Activated T-cell treated with anti-CD3 and anti-CD28 coated beads for 24 hours (primary cell): Measurements from ENCODE around the gene SCARF2.
"Not testable (repeated sequence)": the region's sequence is repeated elsewhere in the genome, so short reads cannot be mapped to it uniquely, and the experiment has no call there.

Experiments
- DNase-seq: peaks from one replicate; pipeline ENCODE4 v3.0.0-alpha.2; 2020; ENCODE audit warnings: low read depth

The SCARF2 gene

DNA sequence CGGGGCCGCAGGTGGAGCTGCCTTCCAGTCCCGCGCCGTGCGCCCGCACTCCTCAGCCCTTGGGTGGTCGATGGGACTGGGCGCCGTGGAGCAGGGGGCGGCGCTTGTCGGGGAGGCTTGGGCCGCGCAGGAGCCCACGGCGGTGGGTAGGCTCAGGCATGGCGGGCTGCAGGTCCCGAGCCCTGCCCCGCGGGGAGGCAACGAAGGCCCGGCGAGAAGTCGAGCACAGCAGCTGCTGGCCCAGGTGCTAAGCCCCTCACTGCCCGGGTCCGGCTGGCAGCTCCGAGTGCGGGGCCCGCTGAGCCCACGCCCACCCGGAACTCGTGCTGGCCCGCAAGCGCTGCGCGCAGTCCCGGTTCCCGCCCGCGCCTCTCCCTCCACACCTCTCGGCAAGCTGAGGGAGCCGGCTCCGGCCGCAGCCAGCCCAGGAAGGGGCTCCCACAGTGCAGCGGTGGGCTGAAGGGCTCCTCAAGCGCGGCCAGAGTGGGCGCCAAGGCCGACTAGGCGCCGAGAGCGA, 45.2 kb downstream of the SCARF2 start:
- not testable (repeated sequence) for DNase-seq

DNA sequence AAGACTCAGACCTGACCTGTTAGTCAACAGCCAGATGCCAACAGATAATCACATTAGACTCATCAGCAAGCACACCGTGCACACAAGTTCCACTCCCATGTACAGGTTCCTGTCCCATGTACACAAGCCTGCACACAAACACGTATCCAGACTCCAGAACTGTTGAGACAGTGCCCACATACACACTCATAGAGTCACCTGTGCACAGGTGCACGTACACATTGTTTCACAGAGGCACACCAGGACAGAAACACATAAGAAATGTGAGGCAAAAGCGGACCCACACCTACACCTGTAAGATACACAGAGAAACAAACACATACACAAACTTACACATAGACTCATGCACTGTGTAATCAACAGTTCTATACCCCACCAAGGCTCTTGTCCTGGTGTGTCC, 46.4 kb downstream of the SCARF2 start:
- DNase-seq, result no peak

DNA sequence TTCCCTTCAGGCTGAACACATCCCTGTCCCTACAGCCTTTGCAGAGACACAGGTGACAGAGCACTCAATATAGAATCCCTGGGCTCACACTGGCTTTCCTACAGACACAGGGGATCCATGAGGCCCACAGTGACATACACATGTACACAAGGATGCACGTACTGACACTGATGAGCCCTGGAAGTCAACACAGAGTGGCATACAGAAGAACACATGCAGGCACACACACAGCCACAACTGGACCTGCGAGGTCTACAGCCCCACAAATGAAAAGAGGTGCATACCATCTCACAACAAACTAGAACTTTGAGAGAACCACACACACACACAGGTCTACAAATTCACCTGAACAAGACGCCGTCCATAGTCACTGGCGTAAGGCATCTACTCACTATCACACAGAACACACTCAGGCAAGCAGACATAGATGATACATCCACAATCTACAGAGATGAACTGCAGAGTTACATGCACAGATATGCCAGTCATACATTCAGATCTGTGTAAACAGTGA, 47.2 kb downstream of the SCARF2 start:
- DNase-seq, result no peak

DNA sequence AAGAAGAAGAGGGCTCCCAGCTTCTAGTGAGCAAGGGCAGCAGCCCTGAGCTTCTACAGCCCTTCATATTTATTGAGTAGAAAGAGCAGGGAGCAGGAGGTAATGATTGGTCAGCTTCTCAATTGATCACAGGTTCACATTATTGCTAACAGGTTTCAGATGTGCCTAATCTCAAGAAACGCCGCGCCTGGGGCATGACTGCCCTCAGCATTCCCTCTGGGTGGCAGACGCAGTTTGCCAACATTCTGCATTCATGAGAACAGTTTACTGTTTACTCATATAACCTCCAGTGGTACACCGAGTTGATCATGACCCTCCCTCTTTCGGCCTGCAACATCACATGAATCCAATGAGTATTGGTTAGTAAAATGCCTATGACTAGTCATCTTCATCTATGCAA, 48.3 kb downstream of the SCARF2 start:
- no peak for DNase-seq

DNA sequence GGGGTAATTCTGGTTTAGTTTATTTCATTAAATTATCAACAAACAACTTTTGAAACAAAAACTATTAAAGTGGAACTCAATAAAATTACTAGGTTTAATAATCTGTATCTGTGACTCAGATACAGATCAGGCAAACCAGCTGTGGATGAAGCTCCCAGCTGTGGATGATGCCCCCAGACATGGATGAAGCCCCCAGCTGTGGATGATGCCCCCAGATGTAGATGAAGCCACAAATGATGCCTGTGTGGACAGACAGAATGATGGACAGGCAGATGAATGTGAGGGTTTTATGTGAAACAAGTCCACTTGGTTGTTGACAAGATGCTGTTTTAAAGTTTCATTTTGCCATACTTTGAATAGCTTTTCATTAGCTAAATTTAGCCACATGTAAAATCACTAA, 49.4 kb downstream of the SCARF2 start:
- DNase-seq, result no peak

DNA sequence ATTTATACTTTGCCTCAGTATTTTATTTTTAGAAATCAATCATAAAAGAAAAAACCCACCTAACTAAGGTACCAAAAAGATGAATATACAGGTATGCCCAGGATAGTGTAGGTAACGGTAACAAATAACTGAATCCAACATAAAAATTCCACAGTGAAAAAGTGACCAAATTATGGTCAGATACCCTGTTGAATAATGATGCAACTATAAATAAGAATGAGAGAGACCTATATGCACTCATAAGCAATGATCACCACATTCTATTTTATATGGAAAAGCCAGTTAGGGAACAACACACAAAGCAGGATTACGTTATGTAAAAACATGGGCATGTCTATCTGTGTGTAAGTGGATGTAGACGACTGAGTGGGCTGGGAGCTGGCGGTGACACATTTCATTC, 50.7 kb downstream of the SCARF2 start:
- DNase-seq, result no peak

DNA sequence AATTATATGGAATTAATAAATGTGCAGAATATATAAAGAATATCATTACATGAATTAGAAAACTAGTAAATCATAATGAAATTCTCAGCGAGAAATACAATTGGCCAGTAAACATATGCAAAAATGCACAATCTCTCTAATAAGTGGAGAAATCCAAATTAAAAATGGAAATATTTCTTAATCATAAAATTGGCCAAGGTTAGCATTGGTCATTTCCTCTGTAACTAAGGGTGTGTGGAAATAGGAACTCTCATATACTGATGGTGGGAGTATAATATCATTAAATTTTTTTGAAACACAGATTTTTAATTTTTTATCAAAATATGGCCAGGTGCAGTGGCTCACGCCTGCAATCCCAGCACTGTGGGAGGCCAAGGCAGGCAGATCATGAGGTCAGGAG, 51.3 kb downstream of the SCARF2 start:
- no peak for DNase-seq

DNA sequence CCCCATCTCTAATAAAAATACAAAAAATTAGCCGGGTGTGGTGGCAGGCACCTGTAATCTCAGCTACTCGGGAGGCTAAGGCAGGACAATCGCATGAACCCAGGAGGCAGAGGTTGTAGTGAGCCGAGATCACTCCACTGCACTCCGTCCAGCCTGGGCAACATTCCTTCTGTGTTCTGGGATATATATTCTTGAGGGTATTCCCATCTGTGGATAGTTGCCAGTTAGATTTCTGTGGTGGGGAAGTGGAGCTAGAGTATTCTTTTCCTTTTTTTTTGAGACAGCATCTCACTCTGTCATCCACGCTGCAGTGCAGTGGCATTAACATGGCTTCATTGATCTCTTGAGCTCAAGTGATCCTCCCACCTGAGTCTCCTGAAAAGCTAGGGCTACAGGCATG, 52.8 kb downstream of the SCARF2 start:
- DNase-seq, result no peak

DNA sequence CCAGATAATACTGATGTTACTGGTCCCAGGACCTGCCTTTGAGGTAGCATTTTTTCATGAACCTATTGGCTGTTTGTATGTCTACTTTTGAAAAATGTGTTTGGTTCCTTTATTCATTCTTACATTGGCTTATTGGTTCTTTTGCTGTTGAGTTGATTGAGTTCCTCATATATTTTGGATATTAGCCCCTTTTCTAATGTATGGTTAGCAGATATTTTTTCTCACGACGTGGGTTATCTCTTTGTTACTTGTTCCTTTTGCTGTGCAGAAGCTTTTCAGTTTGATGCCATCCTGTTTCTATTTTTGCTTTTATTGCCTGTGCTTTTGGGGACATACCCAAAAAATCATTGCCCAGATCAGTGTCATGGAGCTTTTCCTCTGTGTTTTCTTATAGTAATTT, 53.5 kb downstream of the SCARF2 start:
- no peak for DNase-seq

DNA sequence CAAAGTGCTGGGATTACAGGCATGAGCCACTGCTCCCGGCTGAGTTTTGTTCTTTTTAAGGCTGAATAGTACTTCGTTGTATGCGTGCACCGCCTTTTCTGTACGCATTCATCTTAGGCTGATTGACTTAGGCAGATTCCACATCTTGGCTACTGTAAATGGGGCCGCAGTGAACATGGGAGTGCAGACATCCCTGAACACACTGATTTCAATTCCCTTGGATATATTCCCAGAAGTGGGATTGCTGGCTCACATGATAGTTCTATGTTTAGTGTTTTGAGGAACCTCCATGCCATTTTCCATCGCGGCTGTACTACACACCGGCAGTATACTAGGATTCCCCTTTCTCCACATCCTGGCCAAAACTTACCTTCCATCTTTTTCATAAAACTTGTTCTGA, 54.1 kb downstream of the SCARF2 start:
- DNase-seq, result no peak

DNA sequence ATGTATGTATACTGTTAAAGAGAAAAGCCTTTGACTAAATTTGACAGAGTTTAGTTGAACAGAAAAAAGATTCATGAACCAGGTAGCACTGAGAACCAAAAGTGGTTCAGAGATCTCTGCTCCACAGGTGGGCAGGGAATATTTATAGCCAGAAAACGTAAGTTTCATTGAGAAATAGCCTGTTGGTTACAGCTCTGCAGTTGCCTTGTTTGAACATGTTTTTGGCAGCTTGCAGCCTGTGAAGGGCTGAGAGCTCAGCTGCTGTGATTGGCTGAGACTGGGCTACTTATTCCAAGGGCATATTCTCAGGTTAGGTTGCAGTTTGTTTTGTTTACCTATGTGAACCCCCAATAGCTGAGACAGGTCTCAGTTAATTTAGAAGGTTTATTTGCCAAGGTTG, 57.1 kb downstream of the SCARF2 start:
- DNase-seq, result no peak

DNA sequence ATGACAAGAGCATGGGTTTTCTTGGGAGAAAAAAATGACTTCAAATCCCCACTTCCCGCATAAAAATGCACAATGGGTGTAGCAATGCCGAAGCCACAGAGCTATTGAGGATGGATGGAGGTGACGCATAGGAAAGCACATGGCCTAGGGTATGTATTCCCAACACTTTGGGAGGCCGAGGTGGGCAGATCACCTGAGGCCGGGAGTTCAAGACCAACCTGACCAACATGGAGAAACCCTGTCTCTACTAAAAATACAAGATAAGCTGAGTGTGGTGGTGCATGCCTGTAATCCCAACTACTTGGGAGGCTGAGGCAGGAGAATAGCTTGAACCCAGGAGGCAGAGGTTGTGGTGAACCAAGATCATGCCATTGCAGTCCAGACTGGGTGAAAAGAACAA, 58.9 kb downstream of the SCARF2 start:
- DNase-seq, result not testable (repeated sequence)

DNA sequence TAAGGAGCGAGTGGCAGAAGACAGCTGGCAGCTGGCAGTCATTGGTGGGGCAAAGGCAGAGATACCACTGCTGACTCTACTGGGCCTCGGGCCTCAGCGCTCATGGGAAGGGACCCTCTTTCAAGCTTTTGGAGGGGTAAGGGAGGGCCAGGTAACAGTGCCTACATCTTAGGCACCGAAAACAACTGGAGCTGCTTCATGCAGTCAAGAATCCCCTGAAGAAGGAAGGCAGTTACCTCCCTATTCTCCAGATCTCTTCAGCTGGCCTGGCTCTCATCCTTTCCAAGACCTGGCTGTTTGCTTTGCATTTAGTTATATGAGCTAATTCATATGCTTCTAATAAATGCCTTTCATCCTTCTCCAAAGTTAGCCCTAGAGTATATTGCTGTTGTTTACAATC, 59.5 kb downstream of the SCARF2 start:
- no peak for DNase-seq

DNA sequence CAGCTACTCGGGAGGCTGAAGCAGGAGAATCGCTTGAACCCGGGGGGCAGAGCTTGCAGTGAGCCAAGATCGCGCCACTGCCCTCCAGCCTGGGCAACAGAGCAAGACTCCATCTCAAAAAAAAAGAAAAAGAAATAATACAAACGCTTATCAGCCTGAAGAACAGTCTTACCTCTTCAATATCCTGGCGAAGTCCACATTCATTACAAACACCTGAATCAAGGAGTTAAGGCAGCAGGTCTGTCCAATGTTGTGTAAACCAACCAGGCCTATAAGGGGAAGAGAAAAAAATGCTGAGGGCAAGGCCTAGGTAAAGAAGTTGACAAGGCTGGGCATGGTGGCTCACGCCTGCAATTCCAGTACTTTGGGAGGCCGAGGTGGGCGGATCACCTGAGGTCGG, 60.6 kb downstream of the SCARF2 start:
- not testable (repeated sequence) for DNase-seq

DNA sequence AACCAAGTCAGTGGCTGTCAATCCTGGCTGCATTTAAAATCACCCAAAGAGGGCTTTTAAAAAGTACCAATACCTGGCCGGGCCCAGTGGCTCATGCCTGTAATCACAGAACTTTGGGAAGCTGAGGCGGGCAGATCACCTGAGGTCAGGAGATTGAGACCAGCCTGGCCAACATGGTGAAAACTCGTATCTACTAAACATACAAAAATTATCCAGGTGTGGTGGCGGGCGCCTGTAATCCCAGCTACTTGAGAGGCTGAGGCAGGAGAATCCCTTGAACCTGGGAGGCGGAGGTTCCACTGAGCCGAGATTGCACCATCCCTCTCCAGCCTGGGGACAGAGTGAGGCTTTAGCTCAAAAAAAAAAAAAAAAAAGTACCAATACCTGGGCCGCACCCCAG, 61.3 kb downstream of the SCARF2 start:
- not testable (repeated sequence) for DNase-seq
